GM13977 (cell line): ENCODE data around the gene RPL11.
"Not testable (repeated sequence)": the region's sequence is repeated elsewhere in the genome, so short reads cannot be mapped to it uniquely, and the experiment has no call there.

ENCODE experiments used
- DNase-seq: peaks from one replicate; pipeline ENCODE4 v3.0.0; 2012; ENCODE audit warnings: low spot score
- in situ Hi-C: fragments of 300-500 bp; cut with MboI; formaldehyde crosslinking; loops from one replicate; pipeline ENCODE4 v1.12.0; 2022; ENCODE audit warnings: low sequenced_read_pairs, low pct_unique_long_range_greater_than_20kb, mixed read lengths, inconsistent platforms; ENCODE audit not compliant: unreplicated experiment
- TF ChIP-seq, protein P1 (sequence below): IDR thresholded peaks from 2 replicates; pipeline ENCODE4 v1.5.1; 2012; ENCODE audit warnings: mild to moderate bottlenecking, control low read depth; ENCODE audit not compliant: insufficient read depth; ENCODE audit errors: extremely low read depth, missing control alignments

Gene RPL11

DNA sequence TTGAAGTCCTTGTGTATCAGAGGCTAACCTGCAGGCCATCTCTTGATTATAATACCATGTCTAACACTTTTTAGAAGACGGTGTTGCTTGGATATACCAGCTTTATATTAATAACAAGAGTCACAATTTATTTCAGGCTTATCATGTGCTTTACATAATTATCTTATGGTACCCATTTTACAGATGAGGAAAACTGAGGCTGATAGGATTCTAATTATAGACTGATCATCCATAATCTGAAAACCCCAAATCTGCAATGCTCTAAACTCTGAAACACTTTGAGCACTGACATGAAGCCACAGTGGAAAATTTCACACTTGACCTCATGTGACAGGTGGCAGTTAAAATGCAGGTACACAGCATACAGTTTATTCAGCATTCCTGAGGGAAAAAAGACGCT is 7.2 kb upstream of the RPL11 start:
- DNase-seq, result no peak
- in situ Hi-C loops, result no loop called here
- TF ChIP-seq, protein P1, sequence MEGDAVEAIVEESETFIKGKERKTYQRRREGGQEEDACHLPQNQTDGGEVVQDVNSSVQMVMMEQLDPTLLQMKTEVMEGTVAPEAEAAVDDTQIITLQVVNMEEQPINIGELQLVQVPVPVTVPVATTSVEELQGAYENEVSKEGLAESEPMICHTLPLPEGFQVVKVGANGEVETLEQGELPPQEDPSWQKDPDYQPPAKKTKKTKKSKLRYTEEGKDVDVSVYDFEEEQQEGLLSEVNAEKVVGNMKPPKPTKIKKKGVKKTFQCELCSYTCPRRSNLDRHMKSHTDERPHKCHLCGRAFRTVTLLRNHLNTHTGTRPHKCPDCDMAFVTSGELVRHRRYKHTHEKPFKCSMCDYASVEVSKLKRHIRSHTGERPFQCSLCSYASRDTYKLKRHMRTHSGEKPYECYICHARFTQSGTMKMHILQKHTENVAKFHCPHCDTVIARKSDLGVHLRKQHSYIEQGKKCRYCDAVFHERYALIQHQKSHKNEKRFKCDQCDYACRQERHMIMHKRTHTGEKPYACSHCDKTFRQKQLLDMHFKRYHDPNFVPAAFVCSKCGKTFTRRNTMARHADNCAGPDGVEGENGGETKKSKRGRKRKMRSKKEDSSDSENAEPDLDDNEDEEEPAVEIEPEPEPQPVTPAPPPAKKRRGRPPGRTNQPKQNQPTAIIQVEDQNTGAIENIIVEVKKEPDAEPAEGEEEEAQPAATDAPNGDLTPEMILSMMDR, result no peak

DNA sequence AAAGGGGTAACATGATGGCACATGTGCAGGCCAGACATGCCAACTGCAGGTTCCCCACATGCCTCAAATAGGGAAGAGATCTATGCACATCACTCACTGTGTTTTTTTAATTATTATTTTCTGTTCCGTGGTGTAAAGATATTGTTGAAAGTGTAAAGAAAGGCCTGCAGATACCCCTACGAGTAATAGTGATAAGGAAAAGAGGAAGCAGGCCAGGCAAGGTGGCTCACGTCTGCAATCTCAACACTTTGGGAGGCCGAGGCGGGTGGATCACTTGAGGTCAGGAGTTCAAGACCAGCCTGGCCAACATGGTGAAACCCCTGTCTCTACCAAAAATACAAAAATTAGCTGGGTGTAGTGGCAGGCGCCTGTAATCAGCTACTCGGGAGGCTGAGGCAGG is 6.4 kb upstream of the RPL11 start:
- DNase-seq, in situ Hi-C loops: not testable (repeated sequence)

DNA sequence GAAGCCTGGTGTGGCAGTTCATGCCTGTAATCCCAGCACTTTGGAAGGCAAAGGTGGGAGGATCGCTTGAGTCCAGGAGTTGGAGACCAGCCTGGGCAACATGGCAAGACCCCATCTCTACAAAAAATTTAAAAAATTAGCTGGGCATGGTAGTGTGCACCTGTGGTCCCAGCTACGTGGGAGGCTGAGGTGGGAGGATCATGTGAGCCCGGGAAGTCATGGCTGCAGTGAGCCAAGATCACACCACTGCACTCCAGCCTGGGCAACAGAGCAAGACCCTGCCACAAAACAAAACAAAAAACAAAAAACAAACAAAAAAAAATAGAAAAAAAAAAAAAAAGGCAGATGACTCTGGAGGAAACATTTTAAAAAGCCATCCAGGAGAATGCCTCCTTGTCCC is 3.9 kb upstream of the RPL11 start:
- in situ Hi-C loops, DNase-seq: not testable (repeated sequence)

- in situ Hi-C loops, DNase-seq: not testable (repeated sequence)
Measured at GRCh38 chr1:23688281-23688680, 3.3 kb upstream of the RPL11 start.

DNA sequence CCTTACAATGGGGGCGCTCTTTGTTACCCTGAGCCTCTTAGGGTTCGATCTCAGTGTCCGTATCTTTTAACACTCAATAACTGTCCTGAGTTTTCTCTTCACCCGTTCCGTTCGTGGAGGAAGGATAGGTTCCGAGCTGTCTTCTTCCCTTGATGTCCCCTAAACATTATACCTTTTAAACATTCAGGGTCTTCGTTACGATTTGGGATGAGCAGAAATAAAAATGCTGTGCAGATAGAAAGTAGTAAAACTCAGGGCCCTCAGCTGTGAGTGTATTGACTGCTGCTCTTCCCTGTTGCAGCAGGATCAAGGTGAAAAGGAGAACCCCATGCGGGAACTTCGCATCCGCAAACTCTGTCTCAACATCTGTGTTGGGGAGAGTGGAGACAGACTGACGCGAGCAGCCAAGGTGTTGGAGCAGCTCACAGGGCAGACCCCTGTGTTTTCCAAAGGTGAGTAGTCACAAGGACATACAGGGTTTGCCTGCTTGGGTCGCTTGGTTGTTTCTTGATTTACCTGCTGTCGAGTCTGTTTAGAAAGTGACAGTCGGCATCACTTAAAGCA is 784 bp downstream of the RPL11 start:
- in situ Hi-C loops, result loop anchor here (10.0 kb wide), 1 partner anchor 52 kb away; the partner anchor contains the start of gene ELOA
- no peak for DNase-seq
- TF ChIP-seq, protein P1, result no peak

DNA sequence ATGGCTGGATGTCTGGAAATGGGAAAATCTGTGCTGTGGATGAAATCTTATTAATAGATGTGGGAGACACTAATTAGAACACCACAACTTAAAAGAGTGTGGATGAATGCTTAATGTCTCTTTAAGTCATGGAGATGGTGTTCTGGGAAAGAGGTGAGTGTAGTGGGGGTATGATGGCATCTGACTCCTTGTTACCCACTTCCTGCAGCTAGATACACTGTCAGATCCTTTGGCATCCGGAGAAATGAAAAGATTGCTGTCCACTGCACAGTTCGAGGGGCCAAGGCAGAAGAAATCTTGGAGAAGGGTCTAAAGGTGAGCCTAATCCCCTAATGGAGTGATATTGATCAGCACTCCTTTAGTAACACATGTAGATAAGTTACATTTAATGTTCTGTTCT is 2.0 kb downstream of the RPL11 start:
- TF ChIP-seq, protein P1, result no peak
- in situ Hi-C loops, result loop anchor here (10.0 kb wide), 1 partner anchor 51 kb away; the partner anchor contains the start of gene ELOA
- DNase-seq, result no peak

- in situ Hi-C loops, result loop anchor here (10.0 kb wide), 1 partner anchor 50 kb away; the partner anchor contains the start of gene ELOA
- no peak for DNase-seq
- TF ChIP-seq, protein P1, result no peak
Measured at GRCh38 chr1:23694371-23694770, 2.8 kb downstream of the RPL11 start.

DNA sequence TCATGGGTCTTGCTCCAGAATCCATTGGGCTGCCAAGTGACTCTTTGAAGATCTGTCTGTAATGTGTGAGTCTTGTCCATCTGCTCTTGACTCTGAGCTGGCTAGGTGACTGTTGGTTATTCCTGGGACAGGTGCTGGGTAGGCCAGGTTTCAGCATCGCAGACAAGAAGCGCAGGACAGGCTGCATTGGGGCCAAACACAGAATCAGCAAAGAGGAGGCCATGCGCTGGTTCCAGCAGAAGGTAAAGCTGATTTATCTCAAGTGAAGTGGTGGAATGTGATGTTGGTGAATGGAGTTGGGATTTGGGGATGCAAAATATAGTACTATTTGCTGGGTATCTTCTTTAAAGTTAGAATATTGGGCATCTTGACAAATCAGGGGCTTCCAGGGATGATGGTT is 4.1 kb downstream of the RPL11 start:
- in situ Hi-C loops, result loop anchor here (10.0 kb wide), 1 partner anchor 49 kb away; the partner anchor contains the start of gene ELOA
- TF ChIP-seq, protein P1, result no peak
- no peak for DNase-seq
